ENCODE measurements around the gene ABCA6. TPM values are rescaled to one million over a fixed set of nuclear protein-coding genes. Genes with fewer than 3 reads are reported as not detected.

Gene ABCA6
- total RNA-seq, 3 donors from 2014 or later = 0.08 to 0.24 (median 0.22) TPM

DNA sequence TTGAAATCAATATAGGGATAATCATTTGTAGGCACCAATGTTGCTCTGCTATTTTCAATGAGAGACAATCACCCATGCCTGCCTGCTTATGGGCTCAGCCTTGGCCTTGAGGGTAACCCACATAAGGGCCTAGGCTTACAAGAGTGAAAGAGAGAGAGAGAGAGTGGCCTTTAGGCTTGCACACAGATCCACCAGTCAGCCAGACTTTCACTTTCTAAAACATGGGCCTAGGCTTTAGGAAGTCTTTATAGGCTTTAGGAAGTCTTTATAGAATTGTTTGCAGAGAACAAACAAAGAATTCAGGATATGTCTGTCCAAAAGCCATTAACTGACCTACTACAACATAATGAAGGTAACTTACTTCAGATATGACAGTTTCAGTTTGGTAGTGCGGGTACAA, 84.4 kb downstream of the ABCA6 start:
- Mint-ChIP-seq H3K36me3 (ENCODE audit: insufficient read depth) (peaks cover 1% of the 10 kb centered on the region), H3K9me3 (peaks cover 37% of the 10 kb centered on the region), H3K27me3 (ENCODE audit: low read depth) (peaks cover 2% of the 10 kb centered on the region), H3K4me3 (no peak overlapping the region), H3K4me1 (ENCODE audit: low read depth) (no peaks in the 10 kb centered on the region)
- ATAC-seq (no peak), DNase-seq (no peak)

DNA sequence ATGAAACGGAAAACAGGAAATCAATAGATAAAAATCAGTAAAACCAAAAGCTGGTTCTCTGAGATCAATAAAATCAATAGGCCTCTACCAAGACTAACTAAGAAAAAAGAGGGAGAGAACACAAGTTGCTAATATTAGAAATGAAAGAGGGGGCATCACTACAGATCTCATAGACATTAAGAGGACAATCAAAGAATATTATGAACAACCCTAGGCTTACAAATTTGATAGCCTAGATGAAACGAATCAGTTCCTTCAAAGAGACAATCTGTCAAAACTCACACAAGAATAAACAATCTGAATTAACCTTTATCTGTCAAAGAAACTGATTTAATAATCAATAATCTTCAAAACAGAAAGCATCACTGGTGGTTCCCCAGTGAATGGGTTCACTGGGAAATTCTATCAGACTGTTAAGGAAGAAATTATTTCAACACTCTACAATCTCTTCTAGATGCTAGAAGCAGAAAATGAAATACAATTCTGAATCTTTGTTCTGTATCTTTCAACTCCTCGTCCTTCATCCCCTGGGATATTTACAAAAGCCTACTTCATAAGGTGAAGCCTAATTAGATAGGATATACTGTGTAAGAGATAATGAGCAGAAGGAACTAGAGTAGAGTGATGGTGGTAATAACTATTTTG, 85.4 kb downstream of the ABCA6 start:
- DNase-seq = no peak
- peaks cover 1% of the 10 kb centered on the region for H3K36me3 Mint-ChIP-seq (ENCODE audit: insufficient read depth)
- H3K9me3 Mint-ChIP-seq = peaks cover 37% of the 10 kb centered on the region
- peaks cover 6% of the 10 kb centered on the region for H3K27me3 Mint-ChIP-seq (ENCODE audit: low read depth)
- ATAC-seq = no peak
- no peaks in the 10 kb centered on the region for H3K4me1 Mint-ChIP-seq (ENCODE audit: low read depth)
- no peak overlapping the region for H3K4me3 Mint-ChIP-seq

GRCh38 chr17:69055334-69055733, 86.4 kb downstream of the ABCA6 start:
- Mint-ChIP-seq H3K4me1 (ENCODE audit: low read depth) (no peaks in the 10 kb centered on the region), H3K4me3 (no peak overlapping the region), H3K27me3 (ENCODE audit: low read depth) (peaks cover 12% of the 10 kb centered on the region), H3K9me3 (peaks cover 37% of the 10 kb centered on the region), H3K36me3 (ENCODE audit: insufficient read depth) (peaks cover 1% of the 10 kb centered on the region)
- ATAC-seq = no peak
- DNase-seq = no peak

DNA sequence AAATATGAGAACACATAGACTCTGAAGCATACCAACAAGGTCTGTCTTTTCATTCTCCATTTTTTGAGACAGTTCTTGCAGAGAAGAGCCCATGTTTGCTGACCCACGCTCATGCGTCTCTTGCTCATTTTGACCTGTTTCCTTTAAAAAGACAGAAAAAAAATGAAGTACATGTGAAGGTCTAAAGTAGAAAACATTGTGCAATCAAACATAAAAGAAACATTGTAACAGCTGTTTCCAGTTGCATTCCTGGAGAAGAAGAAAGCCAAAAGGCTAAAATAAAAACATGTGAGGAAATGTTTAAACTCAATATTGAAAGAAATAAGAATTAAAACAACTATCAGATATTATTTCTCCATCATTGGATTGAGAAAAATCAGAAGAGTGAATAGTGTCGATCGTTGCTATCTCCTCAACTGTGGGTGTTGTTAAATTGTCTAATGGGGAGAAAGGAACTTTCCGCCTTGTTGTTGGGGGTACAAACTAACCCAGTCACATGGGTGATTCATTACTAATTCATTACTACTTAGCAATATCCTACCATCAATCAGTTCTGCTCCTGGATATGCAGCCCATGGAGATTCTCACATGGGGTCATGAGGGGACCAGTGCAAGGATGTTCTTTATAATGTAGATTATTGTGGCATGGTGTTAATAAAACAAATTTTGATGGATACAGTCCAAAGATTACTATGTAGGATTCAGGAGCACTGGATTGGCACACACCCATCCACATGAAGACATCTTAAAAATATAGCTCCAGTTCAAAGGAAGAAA, 90.5 kb downstream of the ABCA6 start:
- ATAC-seq = no peak
- H3K27me3 Mint-ChIP-seq (ENCODE audit: low read depth) = peaks cover 10% of the 10 kb centered on the region
- peaks cover 15% of the 10 kb centered on the region for H3K4me1 Mint-ChIP-seq (ENCODE audit: low read depth)
- H3K4me3 Mint-ChIP-seq = no peak overlapping the region
- DNase-seq = no peak
- H3K36me3 Mint-ChIP-seq (ENCODE audit: insufficient read depth) = no peaks in the 10 kb centered on the region
- H3K9me3 Mint-ChIP-seq = peaks cover 21% of the 10 kb centered on the region

DNA sequence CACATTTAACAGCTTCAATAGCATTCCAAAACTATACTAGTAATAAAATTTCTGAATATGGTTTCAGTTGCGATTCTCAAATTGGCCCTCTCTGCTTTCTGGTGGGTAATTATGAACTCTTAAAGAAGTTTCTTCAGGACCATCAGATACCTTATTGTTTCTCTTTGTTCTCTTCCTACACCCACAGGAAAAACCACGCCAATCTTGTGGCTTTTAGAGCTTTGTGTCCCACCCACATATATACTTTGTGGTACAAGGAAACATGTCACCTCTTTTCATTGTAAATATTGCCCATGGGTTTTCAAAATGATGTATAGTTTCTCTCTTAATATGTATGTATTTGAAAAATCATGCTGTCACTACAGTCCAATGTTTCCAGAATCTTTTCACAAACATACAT, 93.1 kb downstream of the ABCA6 start:
- Mint-ChIP-seq H3K27me3 (ENCODE audit: low read depth) (peaks cover 10% of the 10 kb centered on the region), H3K9me3 (peaks cover 6% of the 10 kb centered on the region), H3K4me1 (ENCODE audit: low read depth) (peaks cover 15% of the 10 kb centered on the region), H3K36me3 (ENCODE audit: insufficient read depth) (no peaks in the 10 kb centered on the region), H3K4me3 (no peak overlapping the region)
- DNase-seq (no peak), ATAC-seq (no peak)

GRCh38 chr17:69047368-69048263, 94.1 kb downstream of the ABCA6 start:
- peaks cover 10% of the 10 kb centered on the region for H3K27me3 Mint-ChIP-seq (ENCODE audit: low read depth)
- no peaks in the 10 kb centered on the region for H3K9me3 Mint-ChIP-seq
- ATAC-seq (no peak), DNase-seq (no peak)
- H3K4me3 Mint-ChIP-seq = no peak overlapping the region
- H3K4me1 Mint-ChIP-seq (ENCODE audit: low read depth) = peaks cover 15% of the 10 kb centered on the region
- no peaks in the 10 kb centered on the region for H3K36me3 Mint-ChIP-seq (ENCODE audit: insufficient read depth)

GRCh38 chr17:69046121-69046807, 95.4 kb downstream of the ABCA6 start:
- Mint-ChIP-seq H3K27me3 (ENCODE audit: low read depth) (peaks cover 5% of the 10 kb centered on the region), H3K4me1 (ENCODE audit: low read depth) (peaks cover 15% of the 10 kb centered on the region), H3K36me3 (ENCODE audit: insufficient read depth) (no peaks in the 10 kb centered on the region), H3K4me3 (no peak overlapping the region), H3K9me3 (no peaks in the 10 kb centered on the region)
- no peak for ATAC-seq
- DNase-seq = no peak

DNA sequence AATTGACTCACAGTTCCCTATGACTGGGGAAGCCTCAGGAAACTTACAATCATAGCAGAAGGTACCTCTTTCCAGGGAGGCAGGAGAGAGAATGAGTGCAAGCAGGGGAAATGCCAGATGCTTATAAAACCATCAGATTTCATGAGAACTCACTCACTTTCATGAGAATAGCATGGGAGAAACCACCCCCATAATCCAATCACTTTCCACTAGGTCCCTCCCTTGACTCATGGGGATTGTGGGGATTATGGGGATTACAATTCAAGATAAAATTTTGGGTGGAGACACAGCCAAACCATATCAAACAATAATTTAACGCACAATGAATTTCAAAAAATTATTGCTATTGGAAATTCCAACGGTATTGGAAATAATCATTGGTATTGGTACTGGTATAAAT, 96.0 kb downstream of the ABCA6 start:
- Mint-ChIP-seq H3K4me3 (no peak overlapping the region), H3K36me3 (ENCODE audit: insufficient read depth) (no peaks in the 10 kb centered on the region), H3K9me3 (no peaks in the 10 kb centered on the region), H3K27me3 (ENCODE audit: low read depth) (peaks cover 2% of the 10 kb centered on the region), H3K4me1 (ENCODE audit: low read depth) (peaks cover 15% of the 10 kb centered on the region)
- DNase-seq = no peak
- no peak for ATAC-seq

DNA sequence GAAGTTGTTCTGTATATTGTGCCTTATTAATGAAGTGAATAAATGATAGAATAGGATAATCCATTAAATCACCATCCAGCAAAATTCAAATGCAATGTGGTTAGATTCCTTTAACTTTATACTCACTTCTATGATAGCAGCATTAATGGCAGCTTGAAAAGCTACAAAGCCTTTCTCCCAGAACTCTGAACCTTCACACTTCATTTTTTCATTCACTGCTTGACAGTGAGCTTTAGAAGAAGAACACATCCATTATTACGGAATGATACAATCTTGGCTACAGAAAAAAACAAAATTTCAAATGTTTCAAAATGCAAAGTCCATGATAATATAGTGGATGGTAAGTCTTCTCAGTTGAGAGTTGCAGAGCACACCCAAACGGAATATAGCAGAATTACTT, 97.3 kb downstream of the ABCA6 start:
- Mint-ChIP-seq H3K4me1 (ENCODE audit: low read depth) (peaks cover 15% of the 10 kb centered on the region), H3K27me3 (ENCODE audit: low read depth) (peaks cover 1% of the 10 kb centered on the region), H3K36me3 (ENCODE audit: insufficient read depth) (no peaks in the 10 kb centered on the region), H3K9me3 (no peaks in the 10 kb centered on the region), H3K4me3 (no peak overlapping the region)
- ATAC-seq (no peak), DNase-seq (no peak)

DNA sequence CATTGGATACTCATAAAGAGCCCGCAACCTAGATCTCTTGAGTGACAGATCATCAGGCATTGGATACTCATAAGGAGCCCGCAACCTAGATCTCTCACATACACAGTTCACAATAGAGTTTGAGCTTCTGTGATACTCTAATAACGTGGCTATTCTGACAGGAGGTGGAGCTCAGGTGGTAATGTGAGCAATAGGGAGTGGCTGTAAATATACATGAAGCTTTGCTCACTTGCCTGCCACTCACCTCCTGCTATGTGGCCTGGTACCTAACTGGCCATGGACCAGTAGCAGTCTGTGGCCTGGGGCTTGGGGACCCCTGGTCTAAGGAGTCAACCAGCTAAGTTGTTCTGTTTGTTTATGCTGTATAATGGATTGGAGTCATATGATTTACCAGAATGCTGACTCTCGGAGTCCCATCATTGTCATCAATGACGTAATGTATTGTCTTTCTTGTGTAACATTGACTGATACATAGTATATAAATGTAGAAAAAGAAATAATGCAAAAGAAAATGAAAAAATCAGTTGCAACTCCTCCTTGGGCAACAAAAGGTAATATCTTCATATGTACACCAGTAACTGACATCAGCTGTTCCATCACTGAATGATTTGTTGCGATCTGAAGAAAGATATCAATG, 98.5 kb downstream of the ABCA6 start:
- ATAC-seq = no peak
- Mint-ChIP-seq H3K27me3 (ENCODE audit: low read depth) (peaks cover 1% of the 10 kb centered on the region), H3K4me1 (ENCODE audit: low read depth) (peaks cover 7% of the 10 kb centered on the region), H3K36me3 (ENCODE audit: insufficient read depth) (no peaks in the 10 kb centered on the region), H3K4me3 (no peak overlapping the region), H3K9me3 (no peaks in the 10 kb centered on the region)
- DNase-seq = no peak

GRCh38 chr17:69042308-69042707, 99.4 kb downstream of the ABCA6 start:
- H3K9me3 Mint-ChIP-seq = peaks cover 2% of the 10 kb centered on the region
- peaks cover 3% of the 10 kb centered on the region for H3K27me3 Mint-ChIP-seq (ENCODE audit: low read depth)
- no peak overlapping the region for H3K4me3 Mint-ChIP-seq
- DNase-seq (no peak), ATAC-seq (no peak)
- peaks cover 2% of the 10 kb centered on the region for H3K4me1 Mint-ChIP-seq (ENCODE audit: low read depth)
- H3K36me3 Mint-ChIP-seq (ENCODE audit: insufficient read depth) = no peaks in the 10 kb centered on the region

GRCh38 chr17:69031839-69032238, 109.9 kb downstream of the ABCA6 start:
- DNase-seq = no peak
- Mint-ChIP-seq H3K27me3 (ENCODE audit: low read depth) (peaks cover 3% of the 10 kb centered on the region), H3K36me3 (ENCODE audit: insufficient read depth) (no peaks in the 10 kb centered on the region), H3K4me1 (ENCODE audit: low read depth) (no peaks in the 10 kb centered on the region), H3K9me3 (no peaks in the 10 kb centered on the region), H3K4me3 (no peak overlapping the region)
- ATAC-seq = no peak

GRCh38 chr17:69030169-69030568, 111.5 kb downstream of the ABCA6 start:
- Mint-ChIP-seq H3K4me3 (no peak overlapping the region), H3K27me3 (ENCODE audit: low read depth) (peaks cover 3% of the 10 kb centered on the region), H3K36me3 (ENCODE audit: insufficient read depth) (no peaks in the 10 kb centered on the region), H3K4me1 (ENCODE audit: low read depth) (no peaks in the 10 kb centered on the region), H3K9me3 (no peaks in the 10 kb centered on the region)
- DNase-seq (no peak), ATAC-seq (no peak)

All from activated T-cell treated with anti-CD3 and anti-CD28 coated beads, Interleukin-2, amount 50 U/mL, for 4 hours (primary cell).